GM23248 (cell line): ENCODE data around the gene SPC24.

Experiments used
- EZH2 ChIP-seq: fragments of 200-600 bp; sonication (generic); IDR thresholded peaks from 2 replicates; pipeline ENCODE4 v1.6.1; 2018; ENCODE audit warnings: antibody characterized with exemption, mild to moderate bottlenecking; ENCODE audit not compliant: insufficient read depth, poor library complexity, severe bottlenecking
- EZH2phosphoT487 ChIP-seq: fragments of 200-600 bp; sonication (generic); IDR thresholded peaks from 2 replicates; pipeline ENCODE4 v1.6.1; 2018; ENCODE audit warnings: antibody characterized with exemption, moderate library complexity, mild to moderate bottlenecking, low read depth; ENCODE audit not compliant: insufficient read depth

GRCh38 chr19:11116507-11116906, 39.1 kb downstream of the SPC24 start:
- no peak for TF ChIP-seq EZH2phosphoT487
- TF ChIP-seq EZH2: no peak
